Astrocyte of the spinal cord (primary cell): ENCODE data around the gene ZNF804B.
A peak's percentile ranks its signal among the peaks of the same experiment; 100 is the strongest.

Source experiments
- DNase-seq: peaks from one replicate; pipeline ENCODE4 v3.0.0; 2011; ENCODE audit warnings: low read depth, low spot score
- H3K4me3 ChIP-seq: 2 replicates; pipeline ENCODE4 v1.5.1; 2011; ENCODE audit warnings: low read depth, mild to moderate bottlenecking, low read length, moderate library complexity
- CTCF ChIP-seq: IDR thresholded peaks from 2 replicates; pipeline ENCODE4 v1.5.1; 2012; ENCODE audit warnings: low read depth, mild to moderate bottlenecking, low read length, inconsistent platforms
- in situ Hi-C: cut with HindIII; loops from 2 replicates; pipeline ENCODE4 v1.10.0; 2017; ENCODE audit warnings: low sequenced_read_pairs

Gene ZNF804B

GRCh38 chr7:89054361-89054760 is 294.9 kb downstream of the ZNF804B start:
- no peak for DNase-seq
- in situ Hi-C loops: no loop called here
- no peak for TF ChIP-seq CTCF
- no peak overlapping the region for H3K4me3 ChIP-seq

- in situ Hi-C loops: no loop called here
- no peak for TF ChIP-seq CTCF
- no peak for DNase-seq
- no peak overlapping the region for H3K4me3 ChIP-seq
Measured at GRCh38 chr7:89060234-89060633, 300.7 kb downstream of the ZNF804B start.

- DNase-seq: peak; percentile 47
- in situ Hi-C loops: no loop called here
- no peak for TF ChIP-seq CTCF
- H3K4me3 ChIP-seq: no peak overlapping the region
Measured at GRCh38 chr7:89064831-89065230, 305.3 kb downstream of the ZNF804B start.

- DNase-seq: no peak
- TF ChIP-seq CTCF: no peak
- no peak overlapping the region for H3K4me3 ChIP-seq
- in situ Hi-C loops: no loop called here
Measured at GRCh38 chr7:89067048-89067447, 307.5 kb downstream of the ZNF804B start.

- in situ Hi-C loops: no loop called here
- TF ChIP-seq CTCF: no peak
- H3K4me3 ChIP-seq: no peak overlapping the region
- DNase-seq: peak; percentile 48
Measured at GRCh38 chr7:89072081-89072480, 312.6 kb downstream of the ZNF804B start.

- H3K4me3 ChIP-seq: no peak overlapping the region
- in situ Hi-C loops: no loop called here
- no peak for DNase-seq
- TF ChIP-seq CTCF: no peak
Measured at GRCh38 chr7:89073776-89074175, 314.3 kb downstream of the ZNF804B start.

GRCh38 chr7:89077992-89078391 is 318.5 kb downstream of the ZNF804B start:
- no peak for DNase-seq
- in situ Hi-C loops: no loop called here
- TF ChIP-seq CTCF: no peak
- no peak overlapping the region for H3K4me3 ChIP-seq
